ENCODE results near the gene SLC9A4.

GRCh38 chr2:102483086-102483485, 10.1 kb downstream of the SLC9A4 start:
- TF ChIP-seq FOXA1 (IDR thresholded peaks at IDR 0.05) = no peak
- TF ChIP-seq BHLHE40 (IDR thresholded peaks at IDR 0.05; ENCODE audit: borderline replicate concordance) = no peak

Measured in HEK293T (cell line).